ENCODE results near the gene COL23A1.

- no peak for TF ChIP-seq EZH2 (IDR thresholded peaks at IDR 0.05; ENCODE audit: borderline replicate concordance)
- no peak for TF ChIP-seq CTCF (IDR thresholded peaks at IDR 0.05; ENCODE audit: poor library complexity)
- no peak for TF ChIP-seq EZH2phosphoT487 (IDR thresholded peaks at IDR 0.05; ENCODE audit: low read depth, severe bottlenecking, unreplicated experiment)
Measured at GRCh38 chr5:178350361-178351220, 239.6 kb downstream of the COL23A1 start.

Data from hepatocyte (in vitro differentiated cells).